Right lobe of liver (tissue), 6 donors: ENCODE results near the gene IMPDH1. TPM values are rescaled to one million over a fixed set of nuclear protein-coding genes. Genes with fewer than 3 reads are reported as not detected.
"Not testable (repeated sequence)": the region's sequence is repeated elsewhere in the genome, so short reads cannot be mapped to it uniquely, and the experiment has no call there.

Source experiments
- ATAC-seq, 4 donors: fragments of 200-7000 bp; cut with Tn5 transposase; one replicate each; pipeline ENCODE4 v1.9.1; 2020; ENCODE audit warnings: mild to moderate bottlenecking in 4 of 4, moderate library complexity in 4 of 4
- DNase-seq, 3 donors: peaks; one replicate each; pipeline ENCODE4 v3.0.0-alpha.2; 2020
- H3K27ac ChIP-seq, 3 donors: fragments of 200-600 bp; one replicate each; pipeline ENCODE4 v1.8.0; 2022
- H3K27me3 ChIP-seq, 2 donors: fragments of 200-600 bp; one replicate each; pipeline ENCODE4 v1.8.0; 2022
- H3K36me3 ChIP-seq, 4 donors: fragments of 200-600 bp; sonication (generic) in 1 of 4; one replicate each; pipeline versions ENCODE4 v1.5.1 to v1.8.0; 2017 to 2022; ENCODE audit warnings: control low read depth in 1 of 4
- H3K4me1 ChIP-seq, 4 donors: fragments of 200-600 bp; sonication (generic) in 1 of 4; one replicate each; pipeline versions ENCODE4 v1.5.1 to v1.8.0; 2017 to 2022; ENCODE audit warnings: control low read depth in 1 of 4
- H3K4me3 ChIP-seq, 3 donors: fragments of 200-600 bp; one replicate each; pipeline ENCODE4 v1.8.0; 2022
- H3K9me3 ChIP-seq, 4 donors: fragments of 200-600 bp; sonication (generic) in 1 of 4; one replicate each; pipeline versions ENCODE4 v1.5.1 to v1.8.0; 2017 to 2022; ENCODE audit warnings: control low read depth in 1 of 4
- POLR2A ChIP-seq: fragments of 450-650 bp; IDR thresholded peaks from one replicate; pipeline ENCODE4 v1.6.1; 2017; ENCODE audit warnings: antibody characterized with exemption, mild to moderate bottlenecking
- WGBS: methylation state at CpG from one replicate; pipeline ENCODE4 v1.1.6; 2018; ENCODE audit warnings: low coverage, low lambda C conversion rate; ENCODE audit not compliant: insufficient coverage; ENCODE audit errors: missing lambda C conversion rate; 5-methylcytosine and 5-hydroxymethylcytosine counted together
- intact Hi-C, 2 donors: fragments of 100-400 bp; cut with DNase I; formaldehyde crosslinking; loops; one replicate each; pipeline versions ENCODE4 v1.11.2 to v1.14.1; 2022
- long read RNA-seq: library from polyadenylated mRNA; unstranded; transcript quantifications from one replicate; pipeline ENCODE4 v2.0.0, GENCODE V29; 2019
- total RNA-seq, 6 experiments: library from RNA; depleted of rRNA in 2 of 6; stranded (reverse); fragments of >200 nt in 2 of 6; fragmentation: NEBNext Ultra II Directional in 3 of 6; extraction: Animal tissue kit (Norgen Biotek cat#: 25700) in 3 of 6; gene quantifications; one replicate each; pipeline versions ENCODE4 v1.1.0 to v1.2.4, GENCODE V29; 2016 to 2023
- TF ChIP-seq, protein P1 (sequence below), 4 donors: fragments of 200-600 bp in 3 of 4; fragments of 450-650 bp in 1 of 4; IDR thresholded peaks; one replicate each; pipeline versions ENCODE4 v1.5.1 to v1.8.0; 2016 to 2022; ENCODE audit warnings: antibody characterized with exemption in 4 of 4, mild to moderate bottlenecking in 2 of 4
- donor health status: DM: no; HTN: yes; CAD: no.
- donor health status: DM: no; HTN: no; CAD: no.
- donor health status: DM: no; HTN: no; CAD: no.
- donor health status: DM: no; HTN: yes; CAD: no.
- donor health status: DM: no; HTN: yes; CAD: no.

Gene IMPDH1
- total RNA-seq, result 1 to 10 TPM; 3.0 to 9.8 (median 5.5) TPM
- long read RNA-seq, partial matches to known transcripts, result 0 of 1 reads
- long read RNA-seq, other reads (novel, unspliced or antisense), result 0 of 1 reads

DNA sequence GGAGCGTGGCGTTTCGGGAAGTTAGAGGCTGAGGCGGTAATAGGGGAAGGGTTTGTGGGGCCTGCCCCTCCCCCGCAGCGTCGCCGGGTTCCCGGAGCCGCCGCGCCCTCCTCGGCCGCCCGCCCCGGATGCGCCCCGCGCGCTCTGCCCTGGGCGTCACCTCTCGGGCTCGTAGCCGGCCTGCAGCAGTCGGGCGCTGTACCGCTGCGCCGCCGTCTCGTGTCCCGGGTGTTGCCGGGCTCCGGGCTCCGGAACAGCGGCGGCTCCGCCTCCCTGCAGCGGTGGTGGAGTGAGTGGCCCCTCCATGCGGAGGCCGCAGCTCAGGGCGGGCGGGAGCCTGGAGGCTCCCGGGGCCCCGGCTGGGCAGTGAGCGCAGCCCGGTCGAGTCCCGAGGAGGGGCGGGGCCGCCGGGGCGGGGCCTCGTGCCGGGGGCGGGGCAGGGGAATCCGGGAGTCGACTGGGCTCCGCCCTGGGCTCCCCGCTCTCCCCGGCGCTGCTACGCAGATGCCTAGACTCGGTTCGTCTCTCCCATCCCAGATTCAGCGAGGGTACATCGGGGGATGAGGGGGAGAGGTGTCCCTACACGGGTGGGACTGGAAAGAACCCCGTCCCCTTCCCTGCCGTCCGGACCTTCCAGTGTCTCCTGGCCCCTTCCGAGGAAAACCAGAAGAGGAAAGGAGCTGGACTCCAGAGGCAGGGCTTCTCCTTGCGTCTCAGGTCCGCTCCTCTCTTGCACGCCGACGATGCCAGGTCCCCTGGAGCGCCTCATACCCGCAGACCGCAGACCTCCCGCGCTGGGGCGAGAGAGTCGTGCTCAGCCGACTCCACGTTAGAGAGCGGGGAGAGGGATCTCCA is at the start of gene IMPDH1:
TSS of gene IMPDH1 (minus strand) at position 387 of the 855 bp plus-strand sequence. CDS start at position 306, 81 bp downstream.
- Histone ChIP-seq H3K9me3 (no peaks in the 10 kb centered on the region), H3K4me3 (peak within 1 kb of the TSS; percentile 55 to 65 (median 60)), H3K4me1 (peaks cover 0 to 4% (median 0%) of the 10 kb centered on the region in 4 donors), H3K27ac (peak within 1 kb of the TSS; percentile 55 to 70 (median 67)), H3K27me3 (no peaks in the 10 kb centered on the region), H3K36me3 (no peaks in the 10 kb centered on the region)
- DNase-seq (peak; percentile 89 to 92 (median 89)), ATAC-seq (peak; percentile 93 to 96 (median 95))
- intact Hi-C loops, result no loop called here
- TF ChIP-seq, protein P1, sequence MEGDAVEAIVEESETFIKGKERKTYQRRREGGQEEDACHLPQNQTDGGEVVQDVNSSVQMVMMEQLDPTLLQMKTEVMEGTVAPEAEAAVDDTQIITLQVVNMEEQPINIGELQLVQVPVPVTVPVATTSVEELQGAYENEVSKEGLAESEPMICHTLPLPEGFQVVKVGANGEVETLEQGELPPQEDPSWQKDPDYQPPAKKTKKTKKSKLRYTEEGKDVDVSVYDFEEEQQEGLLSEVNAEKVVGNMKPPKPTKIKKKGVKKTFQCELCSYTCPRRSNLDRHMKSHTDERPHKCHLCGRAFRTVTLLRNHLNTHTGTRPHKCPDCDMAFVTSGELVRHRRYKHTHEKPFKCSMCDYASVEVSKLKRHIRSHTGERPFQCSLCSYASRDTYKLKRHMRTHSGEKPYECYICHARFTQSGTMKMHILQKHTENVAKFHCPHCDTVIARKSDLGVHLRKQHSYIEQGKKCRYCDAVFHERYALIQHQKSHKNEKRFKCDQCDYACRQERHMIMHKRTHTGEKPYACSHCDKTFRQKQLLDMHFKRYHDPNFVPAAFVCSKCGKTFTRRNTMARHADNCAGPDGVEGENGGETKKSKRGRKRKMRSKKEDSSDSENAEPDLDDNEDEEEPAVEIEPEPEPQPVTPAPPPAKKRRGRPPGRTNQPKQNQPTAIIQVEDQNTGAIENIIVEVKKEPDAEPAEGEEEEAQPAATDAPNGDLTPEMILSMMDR (IDR thresholded peaks at IDR 0.05), result no peak
- peak; percentile 67 for TF ChIP-seq POLR2A
- WGBS, result 0% methylated on average over 14 of the region's 87 CpGs

DNA sequence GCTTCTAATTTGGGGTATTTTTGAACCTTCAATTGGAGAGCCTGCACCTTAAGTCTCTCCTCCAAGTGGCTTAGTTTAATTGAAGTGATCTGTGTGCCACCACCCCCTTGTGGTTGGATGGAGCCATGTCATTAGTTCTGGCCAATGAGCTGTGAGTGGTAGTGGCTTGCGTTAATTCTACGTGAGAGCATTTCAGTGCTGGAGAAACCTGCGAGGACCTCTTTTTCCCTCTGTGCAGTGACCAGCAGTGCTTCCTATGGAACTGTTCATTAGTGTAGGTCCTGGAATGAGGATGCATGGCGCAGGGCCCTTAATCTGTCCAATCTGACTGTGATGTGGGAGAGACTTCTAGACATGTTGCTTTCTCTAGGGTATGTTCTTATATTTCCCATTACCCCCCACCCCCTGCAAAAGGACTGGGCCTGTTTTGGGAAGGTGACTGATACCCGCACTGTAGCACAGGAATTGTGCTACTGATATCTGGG is 49.7 kb upstream of the IMPDH1 start:
- peak; percentile 36 to 67 (median 52) for ATAC-seq
- Histone ChIP-seq H3K36me3 (no peaks in the 10 kb centered on the region), H3K4me3 (no peak overlapping the region), H3K27me3 (no peaks in the 10 kb centered on the region), H3K9me3 (no peaks in the 10 kb centered on the region), H3K4me1 (peaks cover 0 to 22% (median 3%) of the 10 kb centered on the region in 4 donors), H3K27ac (no peak overlapping the region)
- 31% methylated on average over 5 of the region's 5 CpGs for WGBS
- TF ChIP-seq POLR2A, result no peak
- TF ChIP-seq, protein P1 (IDR thresholded peaks at IDR 0.05), result peak; percentile 70 to 81 (median 74)
- peak in 1 of 3 donors; percentile 56 for DNase-seq
- intact Hi-C loops, result no loop called here

DNA sequence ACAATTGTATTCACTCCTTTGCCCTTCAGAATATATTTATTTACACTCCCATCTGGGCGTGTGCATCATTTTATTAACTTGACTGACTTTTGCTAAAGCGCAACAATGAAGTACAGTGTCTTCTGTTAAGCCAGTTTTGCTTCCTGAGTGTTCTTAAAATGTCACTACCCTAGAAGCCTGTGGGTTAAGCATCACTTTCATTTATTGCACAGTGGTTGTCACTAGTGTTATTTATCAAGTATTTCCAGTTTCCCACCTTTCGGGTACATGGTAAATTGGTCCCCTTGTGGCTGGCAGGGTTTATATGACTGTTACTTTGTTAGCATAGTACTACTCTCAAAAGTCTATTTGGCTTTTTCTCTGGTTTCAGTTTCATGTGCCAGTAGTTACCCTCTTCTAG is 49.2 kb upstream of the IMPDH1 start:
- WGBS, result 35% methylated on average over 3 of the region's 3 CpGs
- H3K36me3 ChIP-seq, result no peaks in the 10 kb centered on the region
- no peak for ATAC-seq
- H3K9me3 ChIP-seq, result no peaks in the 10 kb centered on the region
- intact Hi-C loops, result no loop called here
- H3K27me3 ChIP-seq, result no peaks in the 10 kb centered on the region
- no peak overlapping the region for H3K27ac ChIP-seq
- DNase-seq, result no peak
- TF ChIP-seq, protein P1 (IDR thresholded peaks at IDR 0.05), result no peak
- no peak for TF ChIP-seq POLR2A
- peaks cover 0 to 26% (median 3%) of the 10 kb centered on the region in 4 donors for H3K4me1 ChIP-seq
- H3K4me3 ChIP-seq, result no peak overlapping the region

DNA sequence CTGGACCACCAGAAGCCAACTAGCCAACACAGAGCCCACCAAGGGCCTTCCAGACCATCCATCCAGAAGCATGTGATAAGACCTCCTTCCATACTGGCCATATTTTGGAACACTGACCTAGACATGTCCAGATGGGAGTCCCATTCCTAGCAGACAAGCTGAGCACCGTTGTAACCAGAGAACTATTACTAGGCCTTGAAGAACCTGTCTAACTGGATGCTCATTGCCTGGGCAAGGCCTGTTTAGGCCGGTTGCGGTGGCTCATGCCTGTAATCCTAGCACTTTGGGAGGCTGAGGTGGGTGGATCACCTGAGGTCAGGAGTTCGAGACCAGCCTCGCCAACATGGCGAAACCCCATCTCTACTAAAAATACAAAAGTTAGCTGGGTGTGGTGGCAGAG is 47.6 kb upstream of the IMPDH1 start:
- H3K36me3 ChIP-seq, H3K27me3 ChIP-seq, DNase-seq, ATAC-seq, H3K27ac ChIP-seq, H3K9me3 ChIP-seq, intact Hi-C loops: not testable (repeated sequence)
- Histone ChIP-seq H3K4me1 (peaks cover 0 to 31% (median 3%) of the 10 kb centered on the region in 4 donors), H3K4me3 (peak overlapping the region in 1 of 3 donors; percentile 62)
- 100% methylated on average over 1 of the region's 6 CpGs for WGBS

DNA sequence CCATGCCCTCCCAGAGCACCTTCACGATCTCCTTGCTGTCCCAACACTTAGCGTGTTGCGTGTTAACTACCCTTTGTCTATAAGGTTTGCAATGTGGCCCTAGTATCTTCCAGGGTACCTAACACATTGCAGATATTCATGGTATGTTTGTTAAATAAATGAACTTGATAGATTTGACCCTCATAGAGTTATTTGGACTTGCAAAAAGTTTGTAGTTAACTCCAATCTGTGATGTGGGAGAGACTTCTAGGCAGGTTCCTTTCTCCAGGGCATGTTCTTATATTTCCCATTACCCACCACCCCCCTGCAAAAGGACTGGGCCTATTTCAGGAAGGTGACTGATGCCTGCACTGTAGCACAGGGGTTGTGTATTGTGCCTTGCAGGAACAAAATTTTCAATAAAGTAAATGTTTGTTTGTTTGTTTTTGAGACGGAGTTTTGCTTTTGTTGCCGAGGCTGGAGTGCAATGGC is 46.5 kb upstream of the IMPDH1 start:
- Histone ChIP-seq H3K9me3 (no peaks in the 10 kb centered on the region), H3K36me3 (no peaks in the 10 kb centered on the region), H3K4me3 (peak overlapping the region; percentile 62 to 84 (median 74)), H3K27me3 (no peaks in the 10 kb centered on the region), H3K4me1 (peaks cover 0 to 31% (median 3%) of the 10 kb centered on the region in 4 donors), H3K27ac (peak overlapping the region; percentile 95 to 97 (median 95))
- no peak for DNase-seq
- no peak for TF ChIP-seq POLR2A
- TF ChIP-seq, protein P1 (IDR thresholded peaks at IDR 0.05), result no peak
- intact Hi-C loops, result no loop called here
- no peak for ATAC-seq
- WGBS, result 0% methylated on average over 5 of the region's 5 CpGs
